ENCODE results near the gene DLGAP1. TPM values are rescaled to one million over a fixed set of nuclear protein-coding genes. Genes with fewer than 3 reads are reported as not detected.

The DLGAP1 gene
- total and polyA plus RNA-seq, 2 of the 8 experiments (the other 6 are each of a cell fraction or from before 2014, with no cell fraction given) = 11.8 to 16.9 TPM

GRCh38 chr18:3466045-3466444 is 989.1 kb downstream of the DLGAP1 start:
- DNase-seq (ENCODE audit: low read depth in 1 of 2, low spot score in 2 of 2) (no peak), FAIRE-seq (no peak)
- no peak overlapping the region; the same call in 1 of the 2 replicates for H2BK5ac ChIP-seq (ENCODE audit: low read depth, low read length)
- ChIA-PET POLR2A (ENCODE audit: partially characterized antibody) (interaction anchor here (0.7 to 6.3 kb wide), 11 partner anchors 10 to 169 kb away, joined by 3 to 58 read pairs (median 4); no protein-coding TSS in a partner anchor), CTCF (ENCODE audit: partially characterized antibody) (interaction anchor here (0.7 to 4.7 kb wide), 12 partner anchors 10 to 205 kb away, joined by 3 to 56 read pairs (median 4); no protein-coding TSS in a partner anchor)
- H2AFZ ChIP-seq (ENCODE audit: low read length) = no peak overlapping the region
- H3K27ac ChIP-seq (ENCODE audit: low read depth, low read length) = no peak overlapping the region
- H2BK12ac ChIP-seq (ENCODE audit: low read depth, low read length) = no peak overlapping the region
- H4K91ac ChIP-seq (replicated peaks; ENCODE audit: insufficient read length, low read length) = no peak overlapping the region
- no peaks in the 10 kb centered on the region for H3K27me3 ChIP-seq (replicated peaks in 1 of 4; ENCODE audit: control insufficient read depth in 3 of 4, extremely low read depth in 1 of 4, insufficient read depth in 3 of 4, low read length in 3 of 4)
- H3K4me3 ChIP-seq (ENCODE audit: extremely low read depth in 1 of 4, insufficient read depth in 2 of 4, low read depth in 3 of 4, low read length in 4 of 4) = no peak overlapping the region
- no peak overlapping the region for H3K4ac ChIP-seq (replicated peaks; ENCODE audit: insufficient read length, low read depth, low read length)
- TF ChIP-seq USF2 (IDR thresholded peaks at IDR 0.05; ENCODE audit: low read length) = no peak
- no peak for TF ChIP-seq TCF12 (IDR thresholded peaks at IDR 0.05; ENCODE audit: low read depth, low read length)
- TF ChIP-seq RFX5 (IDR thresholded peaks at IDR 0.05; ENCODE audit: borderline replicate concordance, low read depth, low read length) = no peak
- no peak for TF ChIP-seq PHF8 (conservative IDR thresholded peaks at IDR 0.05; ENCODE audit: low read depth, low read length)
- TF ChIP-seq SP4 (IDR thresholded peaks at IDR 0.05; ENCODE audit: low read length) = no peak
- no peak for TF ChIP-seq TEAD4 (IDR thresholded peaks at IDR 0.05; ENCODE audit: low read depth, low read length)
- no peak for TF ChIP-seq SIX5 (IDR thresholded peaks at IDR 0.05; ENCODE audit: low read depth, low read length)
- TF ChIP-seq CTCF (IDR thresholded peaks at IDR 0.05; ENCODE audit: control extremely low read depth in 1 of 3, insufficient read depth in 1 of 3, low read depth in 1 of 3, low read length in 3 of 3) = no peak
- TF ChIP-seq HDAC6 (IDR thresholded peaks at IDR 0.05; ENCODE audit: low read depth, low read length) = no peak
- TF ChIP-seq SUZ12 (IDR thresholded peaks at IDR 0.05; ENCODE audit: low read length) = no peak
- no peak for TF ChIP-seq TBP (IDR thresholded peaks at IDR 0.05; ENCODE audit: low read depth, low read length)
- H3K4me2 ChIP-seq (ENCODE audit: insufficient read depth in 1 of 2, low read depth in 2 of 2, low read length in 2 of 2) = no peak overlapping the region
- no peak overlapping the region; the same call in 1 of the 2 replicates for H3K18ac ChIP-seq (ENCODE audit: extremely low read depth, low read length)
- H3K79me1 ChIP-seq (ENCODE audit: low read depth, low read length) = no peaks in the 10 kb centered on the region
- no peak overlapping the region for H3K14ac ChIP-seq (ENCODE audit: insufficient read length)
- no peak overlapping the region for H2BK120ac ChIP-seq (replicated peaks; ENCODE audit: low read depth, low read length)
- no peaks in the 10 kb centered on the region for H3K9me3 ChIP-seq (ENCODE audit: insufficient read depth in 2 of 2, low read depth in 1 of 2, low read length in 1 of 2)
- H4K20me1 ChIP-seq (replicated peaks in 1 of 2; ENCODE audit: control insufficient read depth in 1 of 2, insufficient read depth in 2 of 2, low read length in 2 of 2) = no peaks in the 10 kb centered on the region
- H3K23me2 ChIP-seq (ENCODE audit: low read depth, low read length) = 0 out of 2 replicates have a peak, but pooled peaks cover 2% of the 10 kb centered on the region
- H3K56ac ChIP-seq (replicated peaks; ENCODE audit: insufficient read length, low read depth, low read length) = no peak overlapping the region
- H3K23ac ChIP-seq (ENCODE audit: insufficient read length) = no peak overlapping the region
- no peak overlapping the region for H2AK5ac ChIP-seq (ENCODE audit: low read depth, low read length)
- no peak overlapping the region for H2BK15ac ChIP-seq (ENCODE audit: low read length)
- no peak overlapping the region for H4K5ac ChIP-seq (ENCODE audit: insufficient read length, low read depth, low read length)
- peaks cover 7 to 19% (median 9%) of the 10 kb centered on the region in 4 experiments; a peak in 6 of 7 replicates for H3K4me1 ChIP-seq (replicated peaks in 1 of 4; ENCODE audit: control insufficient read depth in 3 of 4, insufficient read depth in 4 of 4, low read length in 3 of 4)
- H3K36me3 ChIP-seq (ENCODE audit: control insufficient read depth in 2 of 4, insufficient read depth in 4 of 4, low read length in 3 of 4) = peaks cover 0 to under 1% (median 0%) of the 10 kb centered on the region in 4 experiments; a peak in 1 of 8 replicates
- H4K8ac ChIP-seq (ENCODE audit: extremely low read depth, insufficient read depth, low read length) = no peak overlapping the region
- 84 to 100% methylated on average over 1 to 5 of the region's 5 CpGs for WGBS, 2 experiments (ENCODE audit: extremely low coverage in 1 of 2, insufficient coverage in 1 of 2, insufficient read length in 1 of 2, insufficient replicate concordance in 2 of 2, low coverage in 1 of 2, low lambda C conversion rate in 2 of 2, missing lambda C conversion rate in 1 of 2)
- H3K9ac ChIP-seq (replicated peaks in 1 of 4; ENCODE audit: extremely low read depth in 1 of 4, low read depth in 3 of 4, low read length in 3 of 4) = no peak overlapping the region
- no peak overlapping the region for H2BK20ac ChIP-seq (ENCODE audit: low read length)
- no peaks in the 10 kb centered on the region for H3K79me2 ChIP-seq (ENCODE audit: control insufficient read depth in 1 of 2, insufficient read depth in 2 of 2, low read length in 2 of 2)
